Endothelial cell of umbilical vein (primary cell): ENCODE measurements around the gene ENPP3.

ENCODE experiments used
- EZH2 ChIP-seq: IDR thresholded peaks from 2 replicates; pipeline ENCODE4 v1.6.1; 2012; ENCODE audit warnings: borderline replicate concordance, low read depth, mild to moderate bottlenecking, moderate library complexity, low read length, inconsistent platforms; ENCODE audit not compliant: severe bottlenecking
- GATA2 ChIP-seq: IDR thresholded peaks from 2 replicates; pipeline ENCODE4 v1.7.0; 2011; ENCODE audit warnings: low read depth, mild to moderate bottlenecking, moderate library complexity, mixed read lengths, low read length; ENCODE audit not compliant: insufficient read length, insufficient read depth
- MYC ChIP-seq: IDR thresholded peaks from one replicate; pipeline ENCODE4 v1.6.1; 2011; ENCODE audit warnings: mild to moderate bottlenecking, low read depth, low read length
- POLR2A ChIP-seq: IDR thresholded peaks from 2 replicates; pipeline ENCODE4 v1.6.1; 2012; ENCODE audit warnings: low read depth, mild to moderate bottlenecking, control low read depth, low read length
- POLR2AphosphoS5 ChIP-seq: IDR thresholded peaks from 2 replicates; pipeline ENCODE4 v1.6.1; 2012; ENCODE audit warnings: low read depth, mild to moderate bottlenecking, control low read depth, low read length, moderate library complexity; ENCODE audit not compliant: insufficient read depth
- TF ChIP-seq, protein P1 (sequence below), 2 donors: IDR thresholded peaks; 1 replicate in 1 of 2; 2 replicates in 1 of 2; pipeline ENCODE4 v1.5.1; 2011; ENCODE audit warnings: low read length in 2 of 2, mild to moderate bottlenecking in 2 of 2, moderate library complexity in 2 of 2, control low read depth in 1 of 2, inconsistent platforms in 1 of 2, low read depth in 1 of 2; ENCODE audit not compliant: insufficient read depth in 1 of 2; ENCODE audit errors: extremely low read depth in 1 of 2
- TF ChIP-seq, protein P2 (sequence below): IDR thresholded peaks from 2 replicates; pipeline ENCODE4 v1.6.1; 2011; ENCODE audit not compliant: insufficient read depth, insufficient read length

DNA sequence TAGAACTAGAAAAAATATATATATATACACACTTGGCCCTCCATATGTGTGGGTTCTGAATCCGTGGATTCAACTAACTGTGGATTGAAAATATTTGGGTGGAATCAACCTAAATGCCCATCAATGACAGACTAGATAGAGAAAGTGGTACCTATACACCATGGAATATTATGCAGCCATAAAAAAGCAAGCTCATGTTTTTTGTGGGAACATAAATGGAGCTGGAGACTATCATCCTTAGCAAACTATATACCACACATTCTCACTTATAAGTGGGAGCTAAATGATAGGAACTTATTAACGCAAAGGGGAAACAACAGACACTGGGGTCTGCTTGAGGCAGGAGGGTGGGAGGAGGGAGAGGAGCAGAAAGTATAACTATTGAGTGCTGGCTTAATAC is 36.1 kb downstream of the ENPP3 start:
- TF ChIP-seq, protein P1, sequence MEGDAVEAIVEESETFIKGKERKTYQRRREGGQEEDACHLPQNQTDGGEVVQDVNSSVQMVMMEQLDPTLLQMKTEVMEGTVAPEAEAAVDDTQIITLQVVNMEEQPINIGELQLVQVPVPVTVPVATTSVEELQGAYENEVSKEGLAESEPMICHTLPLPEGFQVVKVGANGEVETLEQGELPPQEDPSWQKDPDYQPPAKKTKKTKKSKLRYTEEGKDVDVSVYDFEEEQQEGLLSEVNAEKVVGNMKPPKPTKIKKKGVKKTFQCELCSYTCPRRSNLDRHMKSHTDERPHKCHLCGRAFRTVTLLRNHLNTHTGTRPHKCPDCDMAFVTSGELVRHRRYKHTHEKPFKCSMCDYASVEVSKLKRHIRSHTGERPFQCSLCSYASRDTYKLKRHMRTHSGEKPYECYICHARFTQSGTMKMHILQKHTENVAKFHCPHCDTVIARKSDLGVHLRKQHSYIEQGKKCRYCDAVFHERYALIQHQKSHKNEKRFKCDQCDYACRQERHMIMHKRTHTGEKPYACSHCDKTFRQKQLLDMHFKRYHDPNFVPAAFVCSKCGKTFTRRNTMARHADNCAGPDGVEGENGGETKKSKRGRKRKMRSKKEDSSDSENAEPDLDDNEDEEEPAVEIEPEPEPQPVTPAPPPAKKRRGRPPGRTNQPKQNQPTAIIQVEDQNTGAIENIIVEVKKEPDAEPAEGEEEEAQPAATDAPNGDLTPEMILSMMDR (IDR thresholded peaks at IDR 0.05; ENCODE audit: extremely low read depth in 1 of 2, insufficient read depth in 1 of 2, low read depth in 1 of 2, low read length in 2 of 2) = no peak
- TF ChIP-seq EZH2 (no peak), POLR2AphosphoS5 (no peak), GATA2 (no peak), MYC (no peak), POLR2A (no peak)
- TF ChIP-seq, protein P2, sequence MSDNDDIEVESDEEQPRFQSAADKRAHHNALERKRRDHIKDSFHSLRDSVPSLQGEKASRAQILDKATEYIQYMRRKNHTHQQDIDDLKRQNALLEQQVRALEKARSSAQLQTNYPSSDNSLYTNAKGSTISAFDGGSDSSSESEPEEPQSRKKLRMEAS = no peak
